IMR-90 (cell line): Measurements from ENCODE around the gene RNF217.

Experiments
- RAD21 ChIP-seq: IDR thresholded peaks from 2 replicates; pipeline ENCODE4 v1.6.1; 2012; ENCODE audit warnings: low read length, improper control_type of control experiment
- TF ChIP-seq, protein P1 (sequence below): conservative IDR thresholded peaks from 2 replicates; pipeline ENCODE4 v1.5.1; 2012; ENCODE audit warnings: mild to moderate bottlenecking, low read depth, low read length, improper control_type of control experiment

- TF ChIP-seq RAD21, result no peak
- TF ChIP-seq, protein P1, sequence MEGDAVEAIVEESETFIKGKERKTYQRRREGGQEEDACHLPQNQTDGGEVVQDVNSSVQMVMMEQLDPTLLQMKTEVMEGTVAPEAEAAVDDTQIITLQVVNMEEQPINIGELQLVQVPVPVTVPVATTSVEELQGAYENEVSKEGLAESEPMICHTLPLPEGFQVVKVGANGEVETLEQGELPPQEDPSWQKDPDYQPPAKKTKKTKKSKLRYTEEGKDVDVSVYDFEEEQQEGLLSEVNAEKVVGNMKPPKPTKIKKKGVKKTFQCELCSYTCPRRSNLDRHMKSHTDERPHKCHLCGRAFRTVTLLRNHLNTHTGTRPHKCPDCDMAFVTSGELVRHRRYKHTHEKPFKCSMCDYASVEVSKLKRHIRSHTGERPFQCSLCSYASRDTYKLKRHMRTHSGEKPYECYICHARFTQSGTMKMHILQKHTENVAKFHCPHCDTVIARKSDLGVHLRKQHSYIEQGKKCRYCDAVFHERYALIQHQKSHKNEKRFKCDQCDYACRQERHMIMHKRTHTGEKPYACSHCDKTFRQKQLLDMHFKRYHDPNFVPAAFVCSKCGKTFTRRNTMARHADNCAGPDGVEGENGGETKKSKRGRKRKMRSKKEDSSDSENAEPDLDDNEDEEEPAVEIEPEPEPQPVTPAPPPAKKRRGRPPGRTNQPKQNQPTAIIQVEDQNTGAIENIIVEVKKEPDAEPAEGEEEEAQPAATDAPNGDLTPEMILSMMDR, result no peak
Observed at GRCh38 chr6:124956018-124956417, 6.2 kb upstream of the RNF217 start.
